CD4-positive, alpha-beta T cell treated with Interleukin-4 for 1 hour (primary cell): ENCODE results near the gene GABRB1.
A peak's percentile ranks its signal among the peaks of the same experiment; 100 is the strongest.
"Not testable (repeated sequence)": the region's sequence is repeated elsewhere in the genome, so short reads cannot be mapped to it uniquely, and the experiment has no call there.

ENCODE experiments used
- DNase-seq, 2 donors: peaks; one replicate each; pipeline ENCODE4 v3.0.0-alpha.2; 2020 to 2022

Gene GABRB1

GRCh38 chr4:47315346-47315745 is 284.0 kb downstream of the GABRB1 start:
- DNase-seq, result no peak

- DNase-seq, result no peak
Measured at GRCh38 chr4:47326025-47326424, 294.7 kb downstream of the GABRB1 start.

- DNase-seq, result no peak
Measured at GRCh38 chr4:47330866-47331265, 299.5 kb downstream of the GABRB1 start.

- DNase-seq, result no peak
Measured at GRCh38 chr4:47334652-47335051, 303.3 kb downstream of the GABRB1 start.

- DNase-seq, result no peak
Measured at GRCh38 chr4:47337893-47338292, 306.5 kb downstream of the GABRB1 start.

GRCh38 chr4:47340914-47341313 is 309.5 kb downstream of the GABRB1 start:
- DNase-seq, result no peak

GRCh38 chr4:47342796-47343195 is 311.4 kb downstream of the GABRB1 start:
- DNase-seq, result no peak

- DNase-seq, result no peak
Measured at GRCh38 chr4:47349326-47349725, 318.0 kb downstream of the GABRB1 start.

GRCh38 chr4:47355568-47355967 is 324.2 kb downstream of the GABRB1 start:
- DNase-seq, result no peak

GRCh38 chr4:47359891-47360290 is 328.5 kb downstream of the GABRB1 start:
- no peak for DNase-seq

GRCh38 chr4:47367761-47368160 is 336.4 kb downstream of the GABRB1 start:
- no peak for DNase-seq

GRCh38 chr4:47368211-47368610 is 336.8 kb downstream of the GABRB1 start:
- DNase-seq, result no peak

- no peak for DNase-seq
Measured at GRCh38 chr4:47372561-47372960, 341.2 kb downstream of the GABRB1 start.

- no peak for DNase-seq
Measured at GRCh38 chr4:47373174-47373573, 341.8 kb downstream of the GABRB1 start.

- DNase-seq, result no peak
Measured at GRCh38 chr4:47373709-47374108, 342.3 kb downstream of the GABRB1 start.

- DNase-seq, result no peak
Measured at GRCh38 chr4:47374477-47374876, 343.1 kb downstream of the GABRB1 start.

- DNase-seq, result not testable (repeated sequence)
Measured at GRCh38 chr4:47378021-47378530, 346.7 kb downstream of the GABRB1 start.

GRCh38 chr4:47381172-47381571 is 349.8 kb downstream of the GABRB1 start:
- DNase-seq, result no peak

- DNase-seq, result no peak
Measured at GRCh38 chr4:47382846-47383360, 351.5 kb downstream of the GABRB1 start.

GRCh38 chr4:47383829-47384427 is 352.6 kb downstream of the GABRB1 start:
- peak in 1 of 2 donors; percentile 29 for DNase-seq

GRCh38 chr4:47386146-47386545 is 354.8 kb downstream of the GABRB1 start:
- no peak for DNase-seq

GRCh38 chr4:47386561-47387235 is 355.3 kb downstream of the GABRB1 start:
- DNase-seq, result no peak

GRCh38 chr4:47390428-47391125 is 359.2 kb downstream of the GABRB1 start:
- DNase-seq, result no peak

- no peak for DNase-seq
Measured at GRCh38 chr4:47391256-47391655, 359.9 kb downstream of the GABRB1 start.
